GM19238 (cell line): Measurements from ENCODE around the gene TXNDC2.
"Not testable (repeated sequence)": the region's sequence is repeated elsewhere in the genome, so short reads cannot be mapped to it uniquely, and the experiment has no call there.

Experiments
- DNase-seq: peaks from one replicate; pipeline ENCODE4 v3.0.0; 2011; ENCODE audit warnings: low spot score; ENCODE audit not compliant: insufficient read length

The TXNDC2 gene

DNA sequence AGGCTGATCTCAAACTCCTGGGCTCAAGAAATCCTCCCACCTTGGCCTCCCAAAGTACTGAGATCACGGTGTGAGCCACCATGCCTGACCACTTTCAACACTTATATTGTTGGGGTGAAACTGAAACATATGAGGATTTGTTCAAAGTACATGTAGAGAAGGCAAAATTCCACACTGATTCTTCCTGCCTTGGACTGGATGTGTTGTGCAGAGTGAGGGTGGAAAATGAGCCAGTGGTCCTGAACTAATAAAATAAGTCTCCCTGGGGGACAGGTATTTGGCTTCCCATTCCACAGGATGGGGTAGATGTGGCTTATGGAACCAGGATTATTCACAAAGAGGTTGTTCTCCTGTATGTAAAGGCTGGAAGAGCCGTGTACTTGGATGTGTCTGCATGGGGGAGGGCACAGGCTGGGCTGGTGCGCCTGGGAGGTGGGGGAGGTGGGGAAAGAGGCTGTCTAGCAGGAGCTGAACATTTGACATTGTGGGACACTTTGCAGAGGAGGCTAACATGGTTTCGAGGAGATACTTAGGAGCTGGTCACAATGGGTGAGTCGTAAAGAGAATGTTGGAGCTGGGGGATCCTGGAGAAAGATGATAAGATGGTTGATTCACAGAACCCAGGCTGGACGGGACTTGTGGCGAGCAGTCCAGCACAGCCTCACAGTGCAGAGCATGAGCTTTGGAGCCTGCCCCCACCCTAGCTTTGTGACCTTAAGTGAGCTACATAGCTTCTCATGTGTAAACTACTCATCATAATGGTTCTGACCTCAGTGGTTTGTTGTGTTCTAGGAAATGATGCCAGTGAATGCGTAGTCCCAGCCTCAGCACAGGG lies at the start of gene TXNDC2:
Gene TXNDC2, plus strand, starts transcription at position 804 of the 835 bp plus-strand sequence. CDS start 708 bp downstream, outside the sequence.
- DNase-seq: no peak

DNA sequence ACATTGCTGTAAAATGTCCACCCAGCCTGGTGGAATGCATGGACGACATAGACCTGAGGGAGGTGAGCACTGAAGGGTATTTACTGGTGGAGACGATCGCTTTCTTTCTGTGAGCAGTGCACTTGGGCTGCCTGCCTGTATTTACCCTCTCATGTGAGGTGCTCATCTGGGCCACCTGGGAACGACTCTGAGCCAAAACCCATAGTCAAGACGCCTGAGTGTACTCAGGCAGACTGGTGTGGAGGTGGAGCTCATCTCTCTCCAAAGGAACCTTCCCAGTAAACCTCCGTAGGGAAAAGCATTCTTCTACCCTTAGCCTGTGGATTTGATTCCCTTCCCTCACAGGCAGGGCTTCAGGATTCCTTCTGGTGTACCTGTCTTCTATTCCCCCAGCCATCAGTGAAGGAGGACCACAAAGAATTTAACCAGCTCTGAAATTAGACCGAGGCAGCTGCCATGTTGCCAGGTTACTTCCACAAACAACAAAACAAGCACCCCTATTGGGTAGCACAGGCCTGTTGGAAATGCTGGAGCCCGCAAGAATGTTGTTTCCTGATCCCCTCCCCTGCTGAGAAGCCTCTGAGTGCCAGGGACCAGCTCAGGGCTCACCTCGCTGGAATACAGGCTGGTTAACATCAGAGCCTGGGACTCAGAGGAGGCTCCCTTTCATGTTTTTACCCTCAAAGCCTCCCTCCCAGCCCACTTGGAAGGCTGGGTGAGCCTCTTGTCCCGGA lies 47.5 kb upstream of the TXNDC2 start:
- DNase-seq: no peak

DNA sequence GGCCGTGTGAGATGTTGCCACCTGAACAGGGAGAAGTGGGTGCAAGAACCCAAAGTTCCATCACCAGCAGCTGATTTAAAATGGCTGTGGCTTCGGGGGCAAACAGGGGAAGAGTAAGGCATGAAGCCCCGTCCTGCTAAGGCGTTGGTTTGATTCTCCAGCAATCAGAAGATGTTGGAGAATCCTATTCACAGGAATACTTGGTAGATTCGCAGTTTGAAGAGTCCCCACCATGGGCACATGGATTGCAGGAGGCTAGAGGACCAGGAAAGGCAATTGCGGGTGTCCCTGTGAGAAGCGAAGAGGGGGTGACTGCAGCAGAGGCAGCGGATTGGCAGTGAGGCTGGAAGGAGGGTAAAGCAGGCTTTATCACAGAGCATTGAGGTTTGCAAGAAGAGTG lies 46.6 kb upstream of the TXNDC2 start:
- DNase-seq: no peak

DNA sequence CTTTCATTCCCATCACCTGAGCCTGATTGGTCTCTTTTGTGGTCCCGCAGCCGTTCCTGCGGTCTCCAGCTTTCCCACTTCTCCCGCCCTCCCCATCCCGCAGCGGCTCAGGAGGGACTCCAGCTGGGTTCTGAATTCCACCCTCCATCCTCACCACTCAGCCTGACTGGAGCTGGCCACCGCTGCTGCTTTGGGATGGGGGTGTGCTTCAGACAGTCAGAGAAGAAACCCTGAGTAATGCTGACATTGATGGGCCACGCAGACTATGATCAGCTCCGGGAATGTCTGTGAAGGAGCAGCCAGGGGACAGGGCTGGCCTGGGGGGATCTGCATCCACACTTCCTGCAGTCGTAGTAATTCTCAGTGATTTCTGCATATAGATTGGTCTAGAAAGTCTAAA lies 45.9 kb upstream of the TXNDC2 start:
- no peak for DNase-seq

DNA sequence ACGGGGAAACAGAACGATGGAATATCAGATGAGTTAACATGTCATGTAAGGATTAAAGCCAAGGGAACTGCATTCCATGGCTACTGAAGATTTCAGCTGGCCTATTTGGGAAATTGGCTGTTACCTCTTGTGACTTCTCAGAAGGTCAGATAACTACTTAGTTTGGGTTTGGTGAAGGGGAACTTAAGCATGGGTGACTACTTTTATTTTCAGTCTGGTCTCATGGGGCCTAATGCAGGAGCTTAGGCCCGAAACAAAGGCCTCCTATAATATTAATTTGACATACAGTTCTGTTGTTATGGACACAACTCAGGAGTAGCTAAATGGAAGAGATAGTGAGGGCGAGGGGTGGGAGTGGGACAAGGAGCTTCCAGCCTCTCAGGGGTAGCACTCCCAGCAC lies 44.0 kb upstream of the TXNDC2 start:
- DNase-seq: no peak

DNA sequence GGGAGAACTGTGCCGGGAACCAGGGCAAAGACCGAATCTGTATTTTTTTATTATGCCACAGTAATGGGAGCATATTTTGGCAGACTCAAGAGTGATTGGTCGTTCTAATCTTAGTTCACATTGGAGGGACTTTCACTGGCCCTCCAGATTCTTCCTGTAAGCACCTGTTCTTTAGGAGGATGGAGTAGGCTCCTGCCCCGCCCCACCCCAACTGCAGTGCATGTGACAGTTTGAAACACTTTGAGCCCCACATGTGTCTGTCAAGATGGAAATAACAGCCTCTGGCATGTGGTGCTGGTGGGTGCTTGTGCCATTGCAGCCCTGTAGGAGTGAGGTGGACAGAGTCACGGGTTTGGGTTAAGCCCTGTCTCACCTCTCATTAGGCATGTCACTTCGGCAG lies 43.3 kb upstream of the TXNDC2 start:
- no peak for DNase-seq

DNA sequence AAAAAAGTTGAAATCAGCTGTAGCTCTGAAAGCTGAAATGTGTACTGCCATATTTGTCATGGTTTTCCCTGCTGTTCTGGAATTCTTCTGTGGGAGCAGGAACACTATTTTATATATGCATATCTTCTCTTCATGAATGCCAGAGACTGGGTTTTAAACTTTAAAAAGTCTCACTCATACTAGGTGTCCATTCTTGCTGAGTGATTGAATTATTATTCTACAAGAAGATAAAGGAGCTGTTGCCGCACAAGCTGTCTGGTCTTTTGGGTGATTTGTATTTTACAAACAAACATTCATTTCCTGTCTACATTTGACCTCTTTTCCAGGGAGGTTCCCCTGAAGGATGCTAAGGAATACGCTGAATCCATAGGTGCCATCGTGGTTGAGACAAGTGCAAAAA lies 40.5 kb upstream of the TXNDC2 start:
- no peak for DNase-seq

DNA sequence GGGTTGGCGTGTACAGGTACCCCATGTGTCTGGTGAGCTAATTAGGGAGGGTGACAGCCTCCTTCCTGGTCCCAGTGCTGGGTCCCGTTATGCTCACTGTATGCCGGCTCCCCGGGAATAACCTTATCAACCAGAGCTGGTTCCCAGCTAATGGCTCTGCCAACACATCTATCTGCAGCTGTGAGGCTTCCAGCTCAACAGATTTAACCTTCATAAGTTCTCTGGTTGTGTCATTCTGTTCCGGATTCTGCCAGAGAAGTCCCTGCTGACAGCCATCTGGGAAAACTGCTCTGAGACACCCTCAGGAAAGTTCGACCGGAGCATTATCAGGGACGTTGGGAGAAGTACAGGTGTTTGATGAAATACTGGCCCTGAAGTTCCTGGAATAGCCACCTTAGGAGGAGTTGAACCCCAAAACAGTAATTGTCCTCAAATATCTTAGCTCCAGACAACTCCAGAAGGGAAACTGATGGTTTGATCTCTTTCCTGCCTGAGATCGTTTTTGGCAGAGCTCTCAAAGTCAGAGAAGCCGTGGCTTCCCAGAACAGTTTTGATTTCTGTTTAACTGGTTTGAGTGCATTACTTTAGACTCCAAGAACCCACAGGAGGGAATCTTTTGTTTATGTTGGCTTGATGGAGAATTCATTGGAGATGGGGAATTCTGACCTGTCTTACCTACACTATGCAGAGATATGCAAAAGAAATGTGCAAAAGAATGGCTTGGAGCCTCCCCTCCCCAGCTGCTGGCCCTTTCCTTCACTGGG lies 39.4 kb upstream of the TXNDC2 start:
- DNase-seq: no peak

DNA sequence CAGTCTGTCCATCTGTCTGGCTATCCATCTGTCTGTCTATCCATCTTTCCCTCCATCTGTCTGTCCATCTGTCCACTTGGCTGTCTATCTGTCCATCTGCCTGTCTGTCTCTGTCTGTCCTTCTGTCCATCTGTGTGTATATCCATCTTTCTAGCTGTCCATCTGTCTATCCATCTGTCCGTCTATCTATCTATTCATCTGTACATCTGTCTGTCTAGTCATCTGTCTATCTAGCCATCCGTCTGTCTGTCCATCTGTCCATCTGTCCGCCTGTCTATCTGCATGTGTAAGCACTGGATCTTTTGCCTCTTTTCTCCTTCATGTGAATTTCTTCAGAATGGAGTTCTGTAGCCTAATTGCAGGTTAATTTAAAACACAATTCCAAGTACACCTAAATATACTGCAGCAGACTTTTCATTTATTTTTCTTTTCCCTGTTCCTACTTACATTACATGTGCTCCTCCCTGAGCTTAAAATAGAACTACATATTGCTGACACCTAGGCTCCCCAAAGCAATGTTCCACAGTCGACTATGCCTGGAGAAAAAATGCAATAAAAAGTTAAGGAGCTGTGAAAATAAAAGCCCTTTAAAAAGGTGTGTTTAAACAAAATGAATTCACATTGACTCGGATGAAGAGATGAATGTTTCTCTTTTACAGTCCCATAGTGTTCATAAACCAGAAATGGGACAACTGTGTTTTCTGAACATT lies 37.4 kb upstream of the TXNDC2 start:
- no peak for DNase-seq

DNA sequence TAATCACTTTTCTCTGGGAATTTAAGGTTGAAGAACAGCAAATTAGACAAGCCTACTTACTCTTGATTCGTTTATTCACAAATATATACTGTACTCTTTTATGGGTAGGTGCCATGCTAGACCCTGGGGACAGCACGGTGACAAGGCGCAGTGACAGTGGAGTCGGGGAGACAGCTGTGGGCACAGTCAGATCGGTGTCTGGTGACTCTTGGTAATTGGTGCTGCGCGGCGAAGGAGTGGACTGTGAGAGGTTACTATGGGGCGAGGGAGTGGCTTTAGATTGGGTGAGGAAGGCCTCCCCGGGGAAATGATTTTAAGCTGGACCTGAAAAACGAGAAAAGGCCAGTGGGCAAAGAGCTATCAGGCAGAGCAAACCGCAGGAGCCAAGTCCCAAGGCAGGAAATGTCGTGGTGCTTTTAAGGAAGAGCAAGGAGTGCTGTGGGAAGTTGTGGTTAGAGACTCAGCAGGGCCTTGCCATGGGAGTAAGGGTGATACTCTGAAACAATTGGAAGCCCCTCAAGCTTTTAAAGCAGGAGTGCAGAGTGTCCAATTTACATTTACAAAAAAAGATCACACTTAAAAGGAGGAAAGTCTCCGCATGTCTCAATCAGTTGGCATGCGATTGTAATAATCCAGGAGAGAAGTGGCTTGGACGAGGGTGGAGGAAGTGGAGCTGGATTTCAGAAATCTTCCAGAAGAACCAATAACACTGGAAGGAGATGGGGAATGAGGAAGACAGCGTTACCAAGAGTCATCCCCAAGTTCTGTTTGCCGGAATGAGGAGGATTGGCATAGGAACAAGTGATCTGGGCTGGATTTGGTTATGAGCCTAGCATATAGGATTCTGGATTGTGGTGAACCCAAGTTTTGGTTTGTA lies 36.1 kb upstream of the TXNDC2 start:
- DNase-seq: no peak

DNA sequence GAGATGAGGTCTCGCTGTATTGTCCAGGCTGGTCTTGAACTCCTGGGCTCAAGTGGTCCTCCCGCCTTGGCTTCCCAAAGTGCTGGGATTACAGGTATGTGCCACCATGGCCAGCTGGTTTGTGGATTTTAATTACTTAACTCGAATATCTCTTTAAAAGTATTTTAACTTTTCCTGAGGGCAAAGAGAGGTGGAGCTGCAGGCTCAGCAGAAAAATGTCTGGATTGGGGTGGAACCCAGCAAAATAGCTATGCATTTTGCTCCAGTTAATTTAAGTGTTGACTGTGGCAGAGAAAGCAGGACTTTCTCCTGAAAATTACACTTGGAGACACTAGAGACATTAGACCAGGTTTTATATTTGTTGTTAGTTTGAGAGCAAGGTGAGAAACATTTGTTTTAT lies 35.5 kb upstream of the TXNDC2 start:
- no peak for DNase-seq

DNA sequence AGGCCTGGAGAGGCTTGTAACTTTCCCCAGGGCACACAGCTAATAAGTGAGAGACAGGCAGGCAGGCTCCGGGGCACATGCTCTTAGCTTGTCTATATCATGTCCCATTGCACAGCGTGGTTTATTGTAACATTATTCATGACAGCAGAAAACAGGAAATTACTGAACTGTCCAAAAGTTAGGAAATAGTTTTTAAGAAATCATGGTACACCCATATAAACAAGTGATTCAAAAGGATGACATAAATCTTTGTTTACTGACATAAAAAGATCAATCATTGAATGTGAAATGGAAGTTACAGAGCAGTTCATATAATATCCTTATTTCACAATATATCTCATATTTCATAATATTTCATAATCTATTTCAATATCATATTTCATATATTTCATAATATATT lies 34.3 kb upstream of the TXNDC2 start:
- no peak for DNase-seq

DNA sequence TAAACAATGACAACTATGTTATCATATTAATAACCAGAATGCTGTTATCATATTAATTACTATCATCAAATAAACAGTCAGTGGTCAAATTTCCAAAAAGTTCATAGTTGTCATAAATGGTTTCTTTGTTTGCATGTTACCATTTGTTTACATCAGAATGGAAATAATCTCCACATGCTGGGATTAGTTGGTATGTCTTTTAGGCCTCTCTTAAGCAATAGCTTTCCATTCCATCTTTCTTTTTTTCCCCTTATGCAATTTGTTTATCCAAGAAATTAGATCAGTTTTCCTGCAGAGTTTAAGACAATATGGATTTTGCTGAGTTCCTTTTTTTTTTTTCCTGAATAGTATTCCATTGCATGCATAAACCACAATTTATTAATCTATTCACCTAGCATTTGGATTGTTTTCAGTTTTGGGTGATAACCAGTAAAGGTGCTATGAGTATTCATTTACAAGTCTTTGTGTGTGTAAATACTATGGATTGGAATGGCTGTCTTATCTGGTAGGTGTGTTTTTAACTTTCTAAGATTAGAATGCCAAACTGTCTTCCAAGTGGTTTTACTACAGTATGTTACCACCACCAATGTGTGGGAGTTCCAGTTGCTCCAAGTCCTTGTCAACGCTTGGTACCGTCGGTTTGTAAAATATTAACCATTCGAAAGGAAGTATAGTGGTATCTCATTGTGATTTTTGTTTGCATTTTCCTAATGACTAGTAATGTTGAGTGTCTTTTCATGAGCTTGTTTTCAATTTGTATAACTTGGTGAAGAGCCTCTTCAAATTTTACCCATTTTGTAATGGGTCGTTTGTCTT lies 33.3 kb upstream of the TXNDC2 start:
- DNase-seq: no peak

DNA sequence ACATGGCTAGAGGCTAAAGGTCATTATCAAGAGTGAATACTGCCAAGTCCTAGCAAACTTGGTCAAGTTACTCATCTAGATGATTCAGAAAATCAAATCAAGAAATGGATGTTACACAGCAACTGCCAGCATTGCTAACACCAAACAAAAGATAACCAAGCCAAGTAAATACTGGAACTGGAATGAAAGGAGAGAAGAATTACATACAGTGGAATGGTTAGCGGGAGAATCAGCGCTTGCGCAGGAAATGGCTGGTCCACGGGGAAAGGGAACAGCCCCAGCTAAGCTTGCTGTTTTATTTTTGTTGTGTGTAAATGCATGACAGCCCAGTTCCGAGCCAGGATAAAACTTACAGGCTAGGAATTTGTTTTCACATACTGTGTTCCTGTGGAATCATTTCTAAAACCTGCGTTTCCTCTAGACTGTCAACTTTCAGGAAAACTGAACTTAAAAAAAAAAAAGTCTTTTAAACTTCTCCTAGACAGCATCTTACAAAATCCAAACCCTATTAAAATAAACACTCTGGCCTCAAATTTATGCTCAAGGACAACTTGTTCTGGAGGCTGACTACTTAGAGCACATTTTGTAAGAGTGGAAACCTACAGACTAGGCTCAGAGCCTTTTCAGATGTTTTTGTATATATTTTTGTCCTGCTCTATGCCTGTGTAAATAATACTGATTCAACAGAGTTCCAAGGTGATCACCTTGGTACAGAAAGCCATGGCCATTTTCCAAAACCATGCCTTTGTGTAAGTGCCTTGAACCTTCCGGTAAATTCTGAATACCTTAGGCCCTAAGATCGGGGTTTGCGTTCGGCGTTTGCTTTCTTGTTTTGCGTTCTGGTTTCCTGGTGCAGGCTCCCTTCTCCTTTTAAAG lies 30.7 kb upstream of the TXNDC2 start:
- no peak for DNase-seq

DNA sequence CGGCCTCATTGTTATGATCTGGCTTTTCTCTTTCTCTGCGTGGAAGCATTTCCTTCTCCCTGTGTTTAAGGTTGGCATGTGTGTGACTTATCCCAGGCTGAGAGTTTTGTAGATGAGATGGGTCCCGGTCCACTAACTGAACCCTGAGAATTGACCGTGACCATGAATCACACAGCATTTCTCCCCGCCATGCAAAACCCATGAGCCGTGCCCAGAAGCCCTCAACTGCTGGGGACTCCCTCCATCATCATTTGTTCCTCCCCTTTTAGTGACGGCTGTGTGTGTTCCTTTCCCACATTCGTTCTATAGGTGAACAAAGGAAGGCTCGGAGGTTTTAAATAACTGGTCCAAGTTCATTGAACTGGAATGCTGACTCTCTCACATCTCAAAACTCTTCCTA lies 30.1 kb upstream of the TXNDC2 start:
- no peak for DNase-seq

DNA sequence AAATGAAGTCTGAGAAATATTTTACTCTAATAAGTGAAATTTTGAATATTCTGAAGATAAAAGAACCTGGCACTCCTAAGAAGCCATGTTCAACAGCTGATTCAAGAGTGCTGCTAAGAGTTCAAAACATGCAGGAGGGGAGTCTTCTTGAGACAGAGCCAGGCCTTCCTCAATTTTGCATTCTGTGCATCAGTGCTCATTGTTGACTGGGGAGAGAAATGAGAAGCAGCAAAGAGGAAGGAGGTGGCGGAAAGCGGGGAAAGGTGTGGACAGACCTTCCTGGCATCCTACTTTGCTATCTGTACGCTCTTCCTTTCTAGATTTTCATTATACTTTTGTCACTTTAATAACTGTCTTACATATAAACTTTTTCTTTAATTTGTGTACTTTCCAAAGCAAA lies 29.7 kb upstream of the TXNDC2 start:
- DNase-seq: no peak

DNA sequence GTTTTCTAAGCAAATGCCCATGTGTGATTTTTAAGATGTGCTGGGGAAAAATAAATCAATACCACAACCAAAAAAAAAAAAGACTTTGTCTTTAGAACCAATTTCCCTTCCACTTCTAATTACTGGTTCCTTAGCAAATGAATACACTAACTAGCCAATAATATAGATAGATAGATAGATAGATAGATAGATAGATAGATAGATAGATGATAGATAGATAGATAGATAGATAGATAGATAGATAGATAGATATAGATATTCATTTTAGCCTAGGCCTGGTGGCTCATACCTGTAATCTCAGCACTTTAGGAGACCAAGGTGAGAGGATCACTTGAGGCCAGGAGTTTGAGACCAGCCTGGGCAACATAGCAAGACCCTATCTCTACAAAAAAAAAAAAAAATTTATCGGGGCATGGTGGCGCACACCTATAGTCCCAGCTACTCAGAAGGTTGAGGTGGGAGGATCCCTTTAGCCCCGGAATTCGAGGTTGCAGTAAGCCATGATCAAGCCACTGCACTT lies 28.2 kb upstream of the TXNDC2 start:
- DNase-seq: not testable (repeated sequence)

DNA sequence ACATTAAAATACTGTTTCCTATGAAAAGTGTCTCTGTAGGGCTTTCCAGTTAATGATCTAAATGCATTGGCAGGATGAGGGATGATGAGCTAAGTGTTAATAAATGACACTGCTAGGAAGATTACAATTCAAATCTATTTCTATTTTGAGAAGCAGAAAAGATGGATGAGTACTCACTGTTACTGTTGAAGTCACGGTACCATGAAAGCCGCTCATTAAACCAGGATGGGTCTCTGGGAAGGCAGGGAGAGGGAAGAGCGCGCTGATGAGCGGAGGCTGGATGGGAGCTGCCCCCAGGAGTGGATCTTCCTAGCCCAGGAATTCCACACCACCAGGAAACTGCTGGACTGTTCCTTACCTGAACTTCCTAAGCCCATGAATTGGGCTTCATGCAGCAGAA lies 27.1 kb upstream of the TXNDC2 start:
- DNase-seq: no peak
